WI38 (cell line): ENCODE results near the gene RGSL1.
"Not testable (repeated sequence)": the region's sequence is repeated elsewhere in the genome, so short reads cannot be mapped to it uniquely, and the experiment has no call there.

Experiments used
- H3K4me3 ChIP-seq: 2 replicates; pipeline ENCODE4 v1.5.1; 2011; ENCODE audit warnings: low read depth, mild to moderate bottlenecking, control low read depth, low read length
- TF ChIP-seq, protein P1 (sequence below): IDR thresholded peaks from 2 replicates; pipeline ENCODE4 v1.5.1; 2012; ENCODE audit warnings: low read depth, mild to moderate bottlenecking, control low read depth, low read length

RGSL1 gene

DNA sequence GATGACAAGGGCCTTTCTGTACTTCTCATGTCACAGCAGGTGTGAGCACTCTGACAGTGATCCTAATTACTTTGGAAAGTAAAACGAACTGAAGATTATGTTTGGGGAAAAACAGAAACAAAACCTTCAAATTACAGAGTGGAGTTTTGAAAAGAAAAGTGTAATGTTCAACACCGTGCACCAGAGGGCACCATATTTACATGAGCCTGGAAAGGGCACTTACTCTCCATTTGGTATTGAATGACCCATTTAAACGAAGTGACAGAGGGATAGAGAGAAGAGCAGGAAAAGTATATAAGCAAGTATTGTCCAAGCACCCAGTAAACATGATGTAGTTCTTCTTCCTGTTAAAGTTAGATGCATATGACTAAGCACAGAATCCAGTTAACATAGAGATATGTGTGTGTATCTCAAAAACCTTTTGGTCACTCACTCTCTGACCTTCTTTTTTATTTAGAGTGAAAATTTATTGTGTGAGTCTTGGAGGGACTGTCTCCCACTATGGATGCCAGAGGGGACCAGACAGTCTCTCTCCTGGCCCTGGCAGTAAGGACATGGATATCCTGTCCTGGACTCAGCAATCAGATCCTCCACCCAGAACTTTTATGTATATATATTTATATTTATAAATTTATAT is 3.8 kb upstream of the RGSL1 start:
- TF ChIP-seq, protein P1, sequence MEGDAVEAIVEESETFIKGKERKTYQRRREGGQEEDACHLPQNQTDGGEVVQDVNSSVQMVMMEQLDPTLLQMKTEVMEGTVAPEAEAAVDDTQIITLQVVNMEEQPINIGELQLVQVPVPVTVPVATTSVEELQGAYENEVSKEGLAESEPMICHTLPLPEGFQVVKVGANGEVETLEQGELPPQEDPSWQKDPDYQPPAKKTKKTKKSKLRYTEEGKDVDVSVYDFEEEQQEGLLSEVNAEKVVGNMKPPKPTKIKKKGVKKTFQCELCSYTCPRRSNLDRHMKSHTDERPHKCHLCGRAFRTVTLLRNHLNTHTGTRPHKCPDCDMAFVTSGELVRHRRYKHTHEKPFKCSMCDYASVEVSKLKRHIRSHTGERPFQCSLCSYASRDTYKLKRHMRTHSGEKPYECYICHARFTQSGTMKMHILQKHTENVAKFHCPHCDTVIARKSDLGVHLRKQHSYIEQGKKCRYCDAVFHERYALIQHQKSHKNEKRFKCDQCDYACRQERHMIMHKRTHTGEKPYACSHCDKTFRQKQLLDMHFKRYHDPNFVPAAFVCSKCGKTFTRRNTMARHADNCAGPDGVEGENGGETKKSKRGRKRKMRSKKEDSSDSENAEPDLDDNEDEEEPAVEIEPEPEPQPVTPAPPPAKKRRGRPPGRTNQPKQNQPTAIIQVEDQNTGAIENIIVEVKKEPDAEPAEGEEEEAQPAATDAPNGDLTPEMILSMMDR, result peak; percentile 47
- no peak overlapping the region for H3K4me3 ChIP-seq

DNA sequence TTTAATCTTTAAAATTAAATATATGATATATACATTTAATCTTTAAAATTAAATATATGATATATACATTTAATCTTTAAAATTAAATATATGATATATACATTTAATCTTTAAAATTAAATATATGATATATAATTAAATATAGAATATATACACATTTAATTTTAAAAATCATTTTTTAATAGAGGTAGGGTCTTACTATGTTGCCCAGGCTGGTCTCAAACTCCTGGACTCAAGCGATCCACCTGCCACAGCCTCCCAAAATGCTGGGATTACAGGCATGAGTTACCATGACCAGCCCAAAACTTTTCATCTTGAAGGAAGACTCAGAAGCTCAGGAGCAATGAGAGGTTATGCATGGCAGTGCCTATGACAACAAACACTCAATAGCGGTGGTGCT is 2.8 kb upstream of the RGSL1 start:
- H3K4me3 ChIP-seq, result not testable (repeated sequence)

DNA sequence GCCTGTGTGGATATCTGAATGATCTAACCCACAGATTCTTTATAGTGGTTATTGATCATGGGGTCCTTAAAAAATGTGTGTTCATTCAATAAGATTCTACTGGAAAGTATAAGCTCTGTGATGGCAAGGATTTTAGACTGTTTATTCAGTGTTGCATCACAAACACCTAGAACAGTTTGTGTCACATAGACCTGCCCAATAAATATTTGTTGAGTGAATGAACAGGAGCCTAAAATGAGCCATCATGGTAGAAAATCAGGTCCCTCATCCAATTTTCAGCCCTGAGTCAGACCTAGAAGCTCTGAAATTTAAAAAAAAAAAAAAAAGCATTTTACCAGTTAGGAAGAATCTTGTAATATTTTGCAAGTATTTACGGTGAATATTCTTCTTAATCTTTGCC is 2.3 kb upstream of the RGSL1 start:
- H3K4me3 ChIP-seq, result no peak overlapping the region
- TF ChIP-seq, protein P1, result no peak

DNA sequence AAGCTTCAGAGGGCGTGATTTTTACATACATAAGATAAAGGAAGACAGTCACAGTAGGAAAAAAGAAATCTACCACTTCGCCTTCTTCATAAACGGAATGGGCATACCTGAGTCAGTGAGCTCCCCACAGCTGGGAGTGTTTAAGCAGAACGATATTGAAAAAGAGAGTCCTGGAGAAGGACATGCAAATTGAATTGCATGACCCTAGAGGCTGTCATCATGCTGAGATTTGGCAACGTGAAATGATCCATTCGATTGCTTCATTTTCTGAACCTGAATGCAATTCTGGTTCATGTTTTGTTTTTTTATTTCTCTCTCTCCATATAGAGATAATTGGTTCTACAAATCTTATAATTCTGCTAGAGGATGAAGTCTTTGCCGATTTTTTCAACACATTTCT is 3.7 kb downstream of the RGSL1 start:
- TF ChIP-seq, protein P1, result no peak

DNA sequence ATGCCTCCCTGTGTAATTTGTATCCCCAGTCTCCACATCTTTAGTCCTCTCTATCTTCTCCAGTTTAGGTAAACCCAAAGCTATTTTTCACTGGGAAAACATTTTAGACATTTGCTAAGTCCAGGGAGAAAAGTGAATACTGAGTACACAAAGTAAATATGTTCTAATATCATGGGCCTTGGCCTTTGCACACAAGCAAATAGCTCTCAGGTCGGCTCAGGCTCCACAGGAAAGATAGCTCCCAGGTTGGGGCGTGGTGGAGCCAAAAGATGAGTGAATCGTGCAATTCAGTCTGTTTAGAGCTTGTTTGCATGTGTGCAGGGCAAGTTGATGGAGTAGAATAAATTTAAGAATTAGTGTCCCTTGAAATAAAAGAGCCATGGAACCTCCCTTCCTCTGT is 7.9 kb downstream of the RGSL1 start:
- TF ChIP-seq, protein P1, result no peak
- H3K4me3 ChIP-seq, result no peak overlapping the region

More for the DNA sequence above, 3.7 kb downstream of the RGSL1 start:
- no peak overlapping the region for H3K4me3 ChIP-seq

DNA sequence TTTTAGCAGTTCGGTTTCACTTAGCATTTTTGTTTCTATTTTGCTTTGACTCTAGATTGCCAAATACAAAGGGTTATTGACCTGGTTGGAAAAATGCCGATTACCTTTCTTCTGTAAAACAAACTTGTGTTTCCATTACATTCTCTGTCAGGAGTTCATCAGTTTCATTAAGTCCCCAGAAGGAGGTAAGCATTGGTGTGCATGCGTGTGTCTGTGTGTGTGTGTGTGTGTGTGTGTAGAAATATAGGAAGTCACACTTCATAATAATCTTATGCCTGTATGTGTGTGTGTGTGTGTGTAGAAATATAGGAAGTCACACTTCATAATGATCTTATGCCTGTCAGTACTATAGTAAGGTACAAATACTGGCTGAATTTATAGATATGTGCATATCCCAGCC is 10.0 kb downstream of the RGSL1 start:
- H3K4me3 ChIP-seq, result no peak overlapping the region
- TF ChIP-seq, protein P1, result no peak

DNA sequence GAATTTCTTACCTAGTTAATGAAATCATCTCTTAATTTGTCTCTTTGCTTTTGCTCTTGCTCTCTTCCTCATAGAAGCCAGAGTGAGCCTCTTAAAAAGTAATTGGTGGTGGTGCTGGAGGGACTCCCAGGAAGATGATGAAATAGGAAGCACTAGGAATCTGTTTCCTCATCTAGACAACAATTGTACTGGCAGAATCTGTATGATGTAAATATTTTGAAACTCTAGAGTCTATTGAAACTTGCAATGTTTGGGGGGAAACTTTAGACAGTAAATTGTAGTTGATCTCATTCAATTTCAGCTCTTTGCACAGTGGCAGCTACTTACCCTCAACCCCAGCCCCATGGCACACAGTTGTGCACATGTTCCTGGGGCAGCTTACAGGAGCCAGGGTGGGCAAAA is 10.6 kb downstream of the RGSL1 start:
- TF ChIP-seq, protein P1, result no peak
- no peak overlapping the region for H3K4me3 ChIP-seq

DNA sequence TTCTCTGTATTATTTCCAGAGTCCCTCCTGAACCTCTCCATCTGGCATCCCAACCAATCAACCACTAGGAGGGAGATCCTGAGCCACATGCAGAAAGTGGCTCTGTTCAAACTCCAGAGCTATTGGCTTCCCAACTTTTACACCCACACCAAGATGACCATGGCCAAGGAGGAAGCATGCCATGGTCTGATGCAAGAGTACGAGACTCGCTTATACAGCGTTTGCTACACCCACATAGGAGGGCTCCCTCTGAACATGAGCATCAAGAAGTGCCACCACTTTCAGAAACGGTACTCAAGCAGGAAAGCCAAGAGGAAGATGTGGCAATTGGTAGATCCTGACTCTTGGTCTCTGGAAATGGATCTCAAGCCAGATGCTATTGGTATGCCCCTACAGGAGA is 23.6 kb downstream of the RGSL1 start:
- H3K4me3 ChIP-seq, result no peak overlapping the region
- TF ChIP-seq, protein P1, result no peak
